K562 (cell line): ENCODE results near the gene CNMD. TPM values are rescaled to one million over a fixed set of nuclear protein-coding genes. Genes with fewer than 3 reads are reported as not detected.

ENCODE experiments used
- CCNT2 ChIP-seq: IDR thresholded peaks from 2 replicates; pipeline ENCODE4 v1.6.1; 2011; ENCODE audit warnings: borderline replicate concordance, low read depth, mild to moderate bottlenecking, moderate library complexity, mixed read lengths, low read length; ENCODE audit not compliant: insufficient read length; ENCODE audit errors: extremely low read depth
- CREB3L1 ChIP-seq: fragments of 450-650 bp; IDR thresholded peaks from 2 replicates; pipeline ENCODE4 v1.6.1; 2014; ENCODE audit warnings: low read depth, mild to moderate bottlenecking, moderate library complexity, borderline replicate concordance
- MAFF ChIP-seq: IDR thresholded peaks from 2 replicates; pipeline ENCODE4 v1.6.1; 2012; ENCODE audit warnings: low read length, improper control_type of control experiment
- MYBL2 ChIP-seq, 2 experiments: fragments of 450-650 bp in 1 of 2; sonication (generic) in 1 of 2; formaldehyde crosslinking in 1 of 2; IDR thresholded peaks; 2 replicates each; pipeline versions ENCODE4 v1.6.1 to v1.8.1; 2017 to 2022; ENCODE audit warnings: borderline replicate concordance in 1 of 2, inconsistent platforms in 1 of 2, low read depth in 1 of 2, mild to moderate bottlenecking in 1 of 2, missing genetic modification reagents in 1 of 2, moderate library complexity in 1 of 2
- SNRNP70 ChIP-seq: fragments of 200-400 bp; formaldehyde crosslinking; optimal IDR thresholded peaks from 2 replicates; pipeline ENCODE3; 2017; ENCODE audit warnings: low read depth, low read length
- TCF7 ChIP-seq: sonication (generic); IDR thresholded peaks from 2 replicates; pipeline ENCODE4 v1.6.1; 2016; ENCODE audit warnings: antibody characterized with exemption, borderline replicate concordance
- ZBTB11 ChIP-seq, 3 experiments: fragments of 200-800 bp in 1 of 3; fragments of 250-450 bp in 1 of 3; fragments of 450-650 bp in 1 of 3; sonication (Bioruptor Pico) in 1 of 3; sonication (Bioruptor generic) in 1 of 3; formaldehyde crosslinking in 1 of 3; IDR thresholded peaks; 2 replicates each; pipeline versions ENCODE4 v1.6.1 to v1.8.0; 2016 to 2022; ENCODE audit warnings: mild to moderate bottlenecking in 2 of 3, missing genetic modification characterization in 2 of 3, missing compliant biosample characterization in 1 of 3, moderate library complexity in 1 of 3
- ZNF133 ChIP-seq: fragments of 250-450 bp; sonication (Bioruptor Pico); IDR thresholded peaks from 2 replicates; pipeline ENCODE4 v1.4.0; 2020; ENCODE audit warnings: mild to moderate bottlenecking
- ZNF277 ChIP-seq: fragments of 250-450 bp; sonication (Bioruptor Pico); IDR thresholded peaks from 2 replicates; pipeline ENCODE4 v1.8.0; 2022; ENCODE audit warnings: inconsistent platforms, mild to moderate bottlenecking, moderate library complexity, borderline replicate concordance
- ZNF57 ChIP-seq: fragments of 450-650 bp; formaldehyde crosslinking; IDR thresholded peaks from 2 replicates; pipeline ENCODE4 v1.4.0; 2020; ENCODE audit warnings: mild to moderate bottlenecking, moderate library complexity
- polyA plus RNA-seq, 8 experiments: library from polyadenylated mRNA; depleted of rRNA in 4 of 8; stranded (reverse) in 5 of 8; unstranded in 3 of 8; fragments of >200 nt; fragmentation: Nextera tagmentation in 2 of 8; fragmentation: Illumina TruSeq in 1 of 8; extraction: Ambion mirVana in 2 of 8; extraction: Trizol in 1 of 8; gene quantifications; 2 replicates each; pipeline versions ENCODE4 v1.2.1 to v1.2.3, GENCODE V29; 2011 to 2014; ENCODE audit warnings: inconsistent platforms in 1 of 8, missing spikeins in 1 of 8
- total RNA-seq, 7 experiments: library from RNA; depleted of rRNA in 6 of 7; stranded (reverse); fragments of >200 nt in 6 of 7; fragmentation: Illumina TruSeq in 2 of 7; extraction: Trizol in 2 of 7; gene quantifications; 2 replicates each; pipeline versions ENCODE4 v1.2.1 to v1.2.3, GENCODE V29; 2011 to 2021; ENCODE audit warnings: low replicate concordance in 1 of 7
- TF ChIP-seq, protein P1 (sequence below): fragments of 450-650 bp; IDR thresholded peaks from 2 replicates; pipeline ENCODE4 v1.6.1; 2016; ENCODE audit warnings: mild to moderate bottlenecking

Gene CNMD
- total and polyA plus RNA-seq, 9 of the 15 experiments (the other 6 are each of a cell fraction or from before 2014, with no cell fraction given), result not detected

- TF ChIP-seq ZBTB11 (CRISPR knock-in tag; IDR thresholded peaks at IDR 0.05), result no peak
- no peak for TF ChIP-seq SNRNP70
- TF ChIP-seq CCNT2, result no peak
- TF ChIP-seq TCF7, result no peak
- no peak for TF ChIP-seq MYBL2 (IDR thresholded peaks at IDR 0.05; ENCODE audit: low read depth)
- TF ChIP-seq MYBL2 (CRISPR knock-in tag; IDR thresholded peaks at IDR 0.05; ENCODE audit: borderline replicate concordance), result no peak
- TF ChIP-seq CREB3L1, result no peak
- TF ChIP-seq ZNF133, result no peak
- TF ChIP-seq MAFF, result no peak
- TF ChIP-seq ZNF277, result no peak
- TF ChIP-seq ZNF57, result no peak
- TF ChIP-seq, protein P1, sequence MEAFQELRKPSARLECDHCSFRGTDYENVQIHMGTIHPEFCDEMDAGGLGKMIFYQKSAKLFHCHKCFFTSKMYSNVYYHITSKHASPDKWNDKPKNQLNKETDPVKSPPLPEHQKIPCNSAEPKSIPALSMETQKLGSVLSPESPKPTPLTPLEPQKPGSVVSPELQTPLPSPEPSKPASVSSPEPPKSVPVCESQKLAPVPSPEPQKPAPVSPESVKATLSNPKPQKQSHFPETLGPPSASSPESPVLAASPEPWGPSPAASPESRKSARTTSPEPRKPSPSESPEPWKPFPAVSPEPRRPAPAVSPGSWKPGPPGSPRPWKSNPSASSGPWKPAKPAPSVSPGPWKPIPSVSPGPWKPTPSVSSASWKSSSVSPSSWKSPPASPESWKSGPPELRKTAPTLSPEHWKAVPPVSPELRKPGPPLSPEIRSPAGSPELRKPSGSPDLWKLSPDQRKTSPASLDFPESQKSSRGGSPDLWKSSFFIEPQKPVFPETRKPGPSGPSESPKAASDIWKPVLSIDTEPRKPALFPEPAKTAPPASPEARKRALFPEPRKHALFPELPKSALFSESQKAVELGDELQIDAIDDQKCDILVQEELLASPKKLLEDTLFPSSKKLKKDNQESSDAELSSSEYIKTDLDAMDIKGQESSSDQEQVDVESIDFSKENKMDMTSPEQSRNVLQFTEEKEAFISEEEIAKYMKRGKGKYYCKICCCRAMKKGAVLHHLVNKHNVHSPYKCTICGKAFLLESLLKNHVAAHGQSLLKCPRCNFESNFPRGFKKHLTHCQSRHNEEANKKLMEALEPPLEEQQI, result no peak
- TF ChIP-seq, all 486 proteins: peak for 0
Measured at GRCh38 chr13:52734075-52734623, 5.5 kb downstream of the CNMD start (continued).
